Measurements from ENCODE around the gene IQGAP1. TPM values are rescaled to one million over a fixed set of nuclear protein-coding genes. Genes with fewer than 3 reads are reported as not detected.

Gene IQGAP1
- total RNA-seq, 1 donor from 2014 or later = 35.4 TPM

GRCh38 chr15:90362936-90363212, 25.2 kb upstream of the IQGAP1 start:
- intact Hi-C loops (cut with micrococcal nuclease) = loop anchor here (5.0 kb wide), 1 partner anchor 119 kb away; no protein-coding TSS in a partner anchor
- no peak for DNase-seq
- ATAC-seq = peak; percentile 73

DNA sequence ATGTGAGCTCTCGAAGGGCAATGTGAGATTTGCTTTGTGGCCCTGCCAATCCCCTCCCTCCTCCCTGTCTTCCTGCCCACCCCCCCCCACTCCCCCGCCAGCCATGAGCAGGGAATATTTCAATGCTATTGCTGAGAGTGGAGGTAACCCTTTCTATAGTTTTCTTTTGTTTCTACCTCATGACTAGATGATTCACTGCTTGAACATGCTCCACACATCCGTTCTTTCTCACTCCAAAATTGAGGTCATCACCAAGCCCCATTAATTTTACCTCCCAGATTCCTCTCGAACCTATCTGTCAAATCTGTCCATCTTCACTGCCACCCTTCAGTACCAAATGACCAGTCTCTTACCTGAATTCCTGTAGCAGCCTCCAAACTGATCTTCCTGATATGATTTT, 23.8 kb upstream of the IQGAP1 start:
- intact Hi-C loops (cut with micrococcal nuclease) = loop anchor here (5.0 kb wide), 1 partner anchor 118 kb away; no protein-coding TSS in a partner anchor
- DNase-seq (no peak), ATAC-seq (no peak)

GRCh38 chr15:90365414-90366055, 22.5 kb upstream of the IQGAP1 start:
- intact Hi-C loops (cut with micrococcal nuclease) = no loop called here
- ATAC-seq = no peak
- no peak for DNase-seq

- peak; percentile 57 for ATAC-seq
- intact Hi-C loops (cut with micrococcal nuclease) = no loop called here
- DNase-seq = no peak
Observed at GRCh38 chr15:90367576-90367975, 20.5 kb upstream of the IQGAP1 start.

DNA sequence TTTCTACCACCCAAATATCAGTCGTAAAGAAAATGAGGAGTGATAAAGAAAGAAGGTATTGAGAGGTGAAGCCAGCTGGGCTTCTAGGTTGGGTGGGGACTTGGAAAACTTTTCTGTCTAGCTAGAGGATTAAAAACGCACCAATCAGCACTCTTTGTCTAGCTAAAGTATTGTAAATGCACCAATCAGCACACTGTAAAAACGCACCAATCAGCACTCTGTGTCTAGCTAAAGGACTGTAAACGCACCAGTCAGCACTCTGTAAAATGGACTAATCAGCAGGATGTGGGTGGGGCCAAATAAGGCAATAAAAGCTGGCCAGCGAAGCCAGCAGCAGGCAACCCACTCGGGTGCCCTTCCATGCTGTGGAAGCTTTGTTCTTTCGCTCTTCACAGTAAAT, 13.0 kb upstream of the IQGAP1 start:
- DNase-seq = no peak
- intact Hi-C loops (cut with micrococcal nuclease) = no loop called here
- no peak for ATAC-seq

- ATAC-seq (peak; percentile 58), DNase-seq (no peak)
- intact Hi-C loops (cut with micrococcal nuclease) = no loop called here
Observed at GRCh38 chr15:90376789-90377188, 11.3 kb upstream of the IQGAP1 start.

GRCh38 chr15:90379263-90379662, 8.8 kb upstream of the IQGAP1 start:
- DNase-seq (no peak), ATAC-seq (no peak)
- intact Hi-C loops (cut with micrococcal nuclease) = no loop called here

DNA sequence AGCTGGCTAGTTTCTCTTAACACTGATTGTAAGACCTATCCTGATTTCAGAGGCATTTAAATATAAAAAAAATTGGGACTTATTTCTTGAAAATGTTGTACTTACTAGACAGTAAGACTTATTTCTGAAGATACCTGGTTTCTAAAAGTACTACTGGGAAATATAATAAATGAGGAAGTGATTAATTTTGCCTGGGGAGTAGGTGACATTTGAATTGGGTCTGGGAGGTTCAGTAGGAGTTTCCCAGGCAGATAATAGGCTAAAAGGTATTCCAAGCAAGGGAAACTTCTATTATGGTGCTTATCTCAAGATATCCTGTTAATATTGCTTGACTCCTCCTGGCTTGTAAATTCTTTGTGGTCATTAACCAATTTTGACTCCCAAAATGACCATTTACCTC, 6.5 kb upstream of the IQGAP1 start:
- DNase-seq = no peak
- intact Hi-C loops (cut with micrococcal nuclease) = no loop called here
- no peak for ATAC-seq

GRCh38 chr15:90382320-90382719, 5.7 kb upstream of the IQGAP1 start:
- intact Hi-C loops (cut with micrococcal nuclease) = no loop called here
- DNase-seq = no peak
- ATAC-seq = no peak

DNA sequence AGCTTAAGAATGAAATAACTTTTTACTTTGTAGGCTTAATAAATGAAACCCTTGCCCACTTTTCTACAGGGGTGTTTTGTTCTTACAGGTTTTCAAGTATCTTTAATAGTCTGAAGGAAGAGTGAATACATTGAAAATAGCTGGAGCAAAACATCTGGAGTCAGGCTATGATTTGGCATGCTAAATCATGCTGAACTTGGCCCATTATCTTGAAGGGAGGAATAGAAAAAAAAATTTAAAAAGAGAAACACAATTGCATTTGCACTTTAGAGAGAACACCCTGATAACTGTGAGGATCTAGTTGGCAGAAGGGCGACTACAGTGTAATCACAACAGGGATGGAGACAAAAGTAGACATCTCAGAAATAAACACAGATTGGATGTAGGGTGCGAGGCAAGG, 1.8 kb upstream of the IQGAP1 start:
- no peak for DNase-seq
- intact Hi-C loops (cut with micrococcal nuclease) = no loop called here
- ATAC-seq = no peak

DNA sequence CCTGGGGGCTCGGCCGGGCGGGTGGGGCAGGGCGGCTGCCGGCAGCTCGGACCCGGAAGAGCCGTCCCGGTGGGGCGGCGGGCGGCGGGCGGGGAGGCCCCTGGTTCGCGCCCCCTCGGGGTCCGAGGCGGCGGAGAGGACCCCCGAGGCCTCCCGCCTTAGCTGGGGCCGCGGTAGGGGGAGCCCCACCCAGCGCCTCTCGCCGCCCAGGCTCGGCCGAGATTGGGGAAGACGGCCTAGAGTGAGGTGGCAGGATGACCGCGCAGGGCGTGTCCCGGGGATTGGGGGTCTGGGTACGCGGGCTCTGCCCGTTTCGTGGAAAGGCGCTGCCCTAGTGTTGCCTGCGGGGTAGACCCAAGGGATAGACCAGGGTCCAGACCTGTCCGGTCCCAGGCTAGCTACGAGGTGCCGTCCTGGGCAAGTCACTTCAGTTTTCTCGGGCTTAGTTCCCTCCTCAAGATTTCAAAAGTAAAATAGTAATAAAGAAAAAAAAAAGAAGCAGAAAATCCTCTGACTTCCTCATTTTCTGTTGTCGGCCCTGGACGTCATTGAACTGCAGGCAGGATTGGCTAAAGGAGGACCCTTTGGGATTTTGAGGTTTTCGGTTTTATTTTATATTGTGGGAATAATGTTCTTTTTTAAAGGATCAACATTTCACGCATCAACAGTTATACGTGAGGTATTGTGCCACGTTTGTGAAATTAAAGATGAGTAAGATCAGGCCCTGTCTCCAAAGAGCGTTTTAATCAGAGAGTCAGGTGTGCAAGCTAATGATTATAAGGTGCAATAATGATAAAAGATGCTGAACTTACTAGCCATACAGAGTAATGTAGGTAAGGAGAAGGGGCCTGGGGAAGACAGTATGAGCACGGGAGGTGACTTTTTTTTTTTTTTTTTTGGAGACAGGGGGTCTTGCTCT, 679 bp downstream of the IQGAP1 start:
- peak; percentile 65 for ATAC-seq

DNA sequence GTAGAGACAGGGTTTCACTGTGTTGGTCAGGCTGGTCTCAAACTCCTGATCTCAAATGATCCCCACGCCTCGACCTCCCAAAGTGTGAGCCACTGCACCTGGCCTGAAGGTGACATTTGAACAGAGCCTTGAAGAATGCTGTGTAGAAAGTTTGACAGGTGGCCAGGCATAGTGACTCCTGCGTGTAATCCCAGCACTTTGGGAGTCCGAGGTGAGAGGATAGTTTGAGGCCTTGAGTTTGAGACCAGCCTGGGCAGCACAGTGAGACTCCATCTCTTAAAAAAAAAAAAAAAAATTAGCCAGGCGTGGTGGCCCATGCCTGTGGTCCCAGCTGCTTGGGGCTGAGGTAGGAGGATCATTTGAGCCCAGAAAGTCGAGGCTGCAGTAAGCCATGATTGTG, 1.5 kb downstream of the IQGAP1 start:
- intact Hi-C loops (cut with micrococcal nuclease) = no loop called here
- DNase-seq = no peak

More for the DNA sequence above, 679 bp downstream of the IQGAP1 start:
- intact Hi-C loops (cut with micrococcal nuclease) = no loop called here
- DNase-seq = peak; percentile 80

GRCh38 chr15:90393040-90393439, 5.0 kb downstream of the IQGAP1 start:
- intact Hi-C loops (cut with micrococcal nuclease) = no loop called here
- DNase-seq = no peak
- ATAC-seq = no peak

More for the DNA sequence above, 1.5 kb downstream of the IQGAP1 start:
- no peak for ATAC-seq

DNA sequence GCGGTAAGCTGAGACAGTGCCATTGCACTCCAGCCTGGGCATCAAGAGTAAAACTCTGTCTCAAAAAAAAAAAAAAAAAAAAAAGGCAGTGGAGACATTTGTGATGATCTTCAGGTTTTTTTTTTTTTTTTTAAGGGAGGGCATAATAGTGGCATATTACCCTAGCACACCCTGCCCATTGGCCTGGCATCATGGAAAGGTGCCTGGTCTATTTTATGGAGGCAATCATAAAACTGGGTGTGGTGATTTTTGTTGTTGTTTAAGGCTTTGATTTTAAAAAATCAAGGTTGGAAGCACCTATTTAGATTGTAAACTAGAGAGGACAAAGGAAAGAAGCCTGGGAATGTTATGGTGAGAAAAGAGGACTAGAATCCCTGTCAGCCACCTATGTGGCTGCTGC, 6.0 kb downstream of the IQGAP1 start:
- ATAC-seq = no peak
- intact Hi-C loops (cut with micrococcal nuclease) = no loop called here
- DNase-seq = no peak

DNA sequence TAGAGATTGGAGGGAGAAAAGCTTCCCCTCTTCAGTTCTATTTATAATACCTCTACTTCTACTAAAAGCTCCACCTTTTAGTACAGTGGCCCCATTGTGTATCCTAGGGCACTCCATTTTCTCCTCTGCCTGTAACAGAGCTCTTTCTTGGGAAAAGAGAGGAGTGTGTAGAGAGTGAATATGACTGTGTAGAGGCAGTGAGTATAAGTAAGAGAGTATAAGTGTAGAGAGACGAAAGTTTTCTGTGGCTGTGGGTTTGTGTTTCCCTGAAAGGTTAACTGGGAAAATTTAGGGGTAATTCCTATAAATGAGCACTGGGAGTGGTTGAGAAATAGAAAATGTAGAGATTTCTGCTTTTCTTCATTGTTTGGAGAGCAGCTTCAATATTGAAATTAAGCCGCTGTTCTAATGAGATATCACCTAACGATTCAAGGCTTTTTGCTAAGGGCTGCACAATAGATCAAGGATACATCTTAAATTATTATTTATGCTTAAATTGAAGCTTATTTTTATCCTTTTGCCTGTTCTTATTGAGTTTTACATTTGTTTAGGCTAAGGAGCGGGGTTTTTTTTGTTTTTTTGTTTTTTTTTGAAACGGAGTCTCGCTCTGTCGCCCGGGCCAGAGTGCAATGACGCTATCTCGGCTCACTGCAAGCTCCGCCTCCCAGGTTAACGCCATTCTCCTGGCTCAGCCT, 6.9 kb downstream of the IQGAP1 start:
- no peak for DNase-seq
- peak; percentile 11 for ATAC-seq
- intact Hi-C loops (cut with micrococcal nuclease) = no loop called here

GRCh38 chr15:90396321-90396720, 8.3 kb downstream of the IQGAP1 start:
- ATAC-seq = no peak
- intact Hi-C loops (cut with micrococcal nuclease) = no loop called here
- DNase-seq = no peak

DNA sequence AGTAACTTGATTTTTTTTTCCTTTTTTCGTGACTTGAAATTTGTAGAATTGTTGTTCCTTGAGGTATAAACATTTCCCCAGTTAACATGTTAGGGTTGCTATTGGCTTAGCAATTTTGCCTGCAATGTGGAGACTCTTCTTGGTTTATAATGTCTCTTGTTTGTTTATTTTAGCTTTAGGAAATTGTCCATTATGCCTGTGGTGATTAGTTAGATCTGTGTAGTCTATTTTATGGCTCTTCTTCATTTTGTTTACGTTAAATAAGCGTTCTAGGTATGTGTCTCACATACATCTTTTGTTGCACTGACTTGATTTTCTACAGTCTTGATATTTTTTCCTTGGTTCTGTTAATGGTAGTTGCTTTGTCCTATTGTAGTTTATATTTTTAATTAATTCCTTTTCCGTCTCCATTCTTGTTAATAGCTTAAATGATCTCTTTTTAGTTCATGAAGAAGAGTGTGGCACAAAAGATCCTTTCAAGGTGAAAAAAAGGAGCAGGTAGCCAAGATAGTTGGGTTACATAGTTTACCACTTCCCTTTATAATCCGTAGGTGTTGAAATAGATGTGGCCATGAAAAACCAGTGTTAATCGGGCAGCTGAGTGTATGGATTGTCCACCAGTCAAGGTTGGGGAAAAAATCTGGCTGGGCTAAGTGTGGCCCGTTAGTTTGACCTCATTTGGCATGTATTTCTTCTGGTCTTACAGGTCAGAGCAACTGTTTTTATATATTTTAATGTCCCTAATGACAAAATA, 12.1 kb downstream of the IQGAP1 start:
- DNase-seq (no peak), ATAC-seq (peak; percentile 17)
- intact Hi-C loops (cut with micrococcal nuclease) = no loop called here

DNA sequence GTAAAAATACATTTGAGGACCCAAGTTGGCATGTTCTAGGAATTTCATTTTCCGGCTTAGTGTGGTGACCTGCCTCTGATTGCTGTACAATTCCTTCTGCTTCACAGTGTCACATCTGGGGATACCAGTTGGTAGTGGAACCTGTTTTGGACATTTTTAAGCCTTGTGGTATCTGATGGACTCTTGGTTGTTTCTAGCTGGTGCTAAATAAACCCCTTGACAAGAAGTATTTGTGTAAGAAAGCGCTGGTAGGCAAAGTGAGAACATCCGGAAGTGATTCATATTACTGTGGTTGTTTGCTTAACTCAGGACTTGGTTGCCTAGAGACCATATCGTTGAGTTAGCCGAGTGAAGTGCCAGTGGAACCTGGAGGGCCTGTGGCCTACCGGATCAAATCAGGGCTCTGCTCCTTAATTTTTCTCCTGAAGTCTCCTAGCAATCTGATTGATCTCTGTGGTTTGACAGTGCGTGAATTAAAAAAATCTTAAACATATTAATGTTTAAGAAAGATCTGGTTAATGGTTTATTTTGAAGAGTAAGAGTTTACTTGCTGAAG, 12.8 kb downstream of the IQGAP1 start:
- ATAC-seq = peak; percentile 95
- intact Hi-C loops (cut with micrococcal nuclease) = no loop called here
- peak; percentile 59 for DNase-seq

GRCh38 chr15:90401495-90401894, 13.5 kb downstream of the IQGAP1 start:
- intact Hi-C loops (cut with micrococcal nuclease) = no loop called here
- ATAC-seq (peak; percentile 12), DNase-seq (no peak)
